T-helper 2 cell (primary cell): ENCODE data around the gene SEMA4C.
A peak's percentile ranks its signal among the peaks of the same experiment; 100 is the strongest.

ENCODE experiments used
- DNase-seq, 5 experiments: peaks; one replicate each; pipeline versions ENCODE4 v3.0.0 to v3.0.0-alpha.2; 2012 to 2022
- total RNA-seq, 2 donors: gene quantifications; one replicate each; lab custom pipeline; 2026; lab: John Stamatoyannopoulos, UW

The SEMA4C gene
- total RNA-seq: 64.3 to 113 reads per million in 2 donors

GRCh38 chr2:96869822-96870625 lies at the start of gene SEMA4C:
TSS of gene SEMA4C (minus strand) at chr2:96870080. CDS start at chr2:96867886, 2,194 bp downstream.
- DNase-seq: peak; percentile 24 to 63 (median 59)

DNA sequence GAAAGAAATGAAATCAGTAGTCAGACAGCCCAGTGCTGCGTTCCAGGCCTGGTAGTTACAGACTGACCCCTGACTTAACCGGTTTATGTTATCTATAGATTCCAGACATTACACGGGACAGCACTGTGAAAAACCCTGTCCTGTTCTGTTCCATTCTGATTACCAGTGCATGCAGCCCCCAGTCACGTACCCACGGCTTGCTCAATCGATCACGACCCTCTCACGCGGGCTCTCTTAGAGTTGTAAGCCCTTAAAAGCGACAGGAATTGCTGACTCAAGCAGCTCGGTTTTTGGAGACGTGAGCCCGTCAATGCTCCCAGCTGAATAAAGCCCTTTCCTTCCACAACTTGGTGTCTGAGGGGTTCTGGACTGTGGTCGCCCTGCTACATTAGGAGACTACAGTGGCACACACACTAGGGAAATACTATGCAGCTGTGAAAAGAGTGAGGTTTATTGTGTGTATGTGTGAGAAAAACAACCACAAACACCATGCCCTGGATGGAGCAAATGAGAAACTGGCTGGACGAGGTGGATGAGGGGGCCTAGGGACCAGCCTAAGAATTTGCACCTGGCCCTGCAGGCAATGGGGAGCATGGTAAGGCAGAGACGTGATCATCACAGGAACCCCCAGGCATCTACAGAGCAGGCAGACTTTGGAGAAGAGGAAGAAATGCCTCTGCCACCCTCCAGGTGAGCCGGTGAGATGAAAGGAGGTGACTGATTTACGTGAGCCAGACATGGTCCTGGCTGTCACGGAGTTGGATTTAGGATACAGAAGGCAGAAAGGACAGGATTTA lies 49.1 kb upstream of the SEMA4C start:
- DNase-seq: no peak

DNA sequence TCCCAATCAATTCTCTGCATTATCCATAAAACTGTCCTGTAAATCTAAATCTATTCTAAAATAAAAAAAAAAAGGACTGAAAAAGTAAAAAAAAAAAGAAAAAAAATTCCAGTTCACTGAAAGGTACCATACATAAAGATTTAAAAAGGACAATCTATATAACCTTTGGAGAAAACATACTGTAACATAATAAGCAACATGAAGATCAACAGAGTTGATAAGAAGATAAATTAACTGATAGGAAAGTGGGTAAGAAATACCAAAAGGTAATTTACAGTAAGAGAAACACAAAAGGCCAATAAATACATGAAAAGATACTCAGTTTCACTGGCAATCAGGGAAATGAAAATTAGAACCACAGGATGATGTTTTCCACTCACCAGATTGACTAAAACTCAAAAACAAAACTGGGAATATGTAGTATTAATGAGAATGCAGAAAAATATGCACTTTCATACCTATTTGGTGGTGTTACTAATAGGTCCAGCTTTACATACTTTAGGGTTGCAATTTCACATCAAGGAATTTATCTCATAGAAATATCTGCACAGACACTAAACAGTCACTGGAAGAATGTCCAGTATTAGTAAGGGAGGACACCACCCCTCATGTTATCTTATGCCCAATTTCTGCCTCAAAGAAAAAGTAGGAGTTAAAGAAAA lies 48.3 kb upstream of the SEMA4C start:
- no peak for DNase-seq

DNA sequence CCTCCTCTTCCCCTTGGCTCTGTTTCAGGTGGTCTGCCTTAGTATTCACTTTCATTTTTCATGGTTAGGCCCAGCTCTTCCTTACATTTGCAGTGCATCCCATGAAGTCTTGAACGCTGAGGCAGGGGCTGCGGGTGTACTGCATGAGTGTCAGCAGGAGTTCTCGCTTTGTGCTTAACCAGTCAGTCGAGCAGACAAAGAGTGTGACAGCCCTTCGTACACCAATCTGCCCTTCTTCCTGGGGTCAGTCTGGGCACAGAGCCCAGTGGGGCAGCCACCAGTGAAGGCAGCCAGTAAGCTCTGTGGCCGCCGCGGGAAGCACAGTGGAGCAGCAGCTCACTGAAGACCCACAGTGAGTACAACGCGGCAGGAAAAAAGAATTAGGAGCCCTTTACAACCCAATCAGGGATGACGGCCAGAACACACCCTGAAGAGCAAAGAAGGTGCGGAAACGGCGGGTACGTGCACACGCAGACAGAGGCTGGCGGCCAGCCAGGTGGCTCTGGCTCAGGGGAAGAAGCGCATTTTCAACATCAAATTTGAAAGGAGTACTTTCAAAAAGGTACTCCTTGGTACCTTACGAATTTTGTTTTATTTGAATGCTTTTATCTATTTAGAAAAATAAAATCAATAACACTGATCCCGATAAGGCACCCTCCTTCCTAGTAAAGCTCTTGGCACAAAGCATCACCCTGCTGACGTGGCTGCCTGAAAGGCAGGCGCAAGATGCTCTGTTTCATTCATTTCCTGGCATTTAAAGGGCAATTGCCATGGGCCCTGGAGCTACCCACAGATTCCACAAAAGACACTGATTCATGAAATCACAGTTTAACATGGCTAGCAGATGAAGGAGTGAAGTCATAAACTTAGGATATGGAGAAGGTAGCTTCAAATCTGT lies 47.0 kb upstream of the SEMA4C start:
- no peak for DNase-seq

DNA sequence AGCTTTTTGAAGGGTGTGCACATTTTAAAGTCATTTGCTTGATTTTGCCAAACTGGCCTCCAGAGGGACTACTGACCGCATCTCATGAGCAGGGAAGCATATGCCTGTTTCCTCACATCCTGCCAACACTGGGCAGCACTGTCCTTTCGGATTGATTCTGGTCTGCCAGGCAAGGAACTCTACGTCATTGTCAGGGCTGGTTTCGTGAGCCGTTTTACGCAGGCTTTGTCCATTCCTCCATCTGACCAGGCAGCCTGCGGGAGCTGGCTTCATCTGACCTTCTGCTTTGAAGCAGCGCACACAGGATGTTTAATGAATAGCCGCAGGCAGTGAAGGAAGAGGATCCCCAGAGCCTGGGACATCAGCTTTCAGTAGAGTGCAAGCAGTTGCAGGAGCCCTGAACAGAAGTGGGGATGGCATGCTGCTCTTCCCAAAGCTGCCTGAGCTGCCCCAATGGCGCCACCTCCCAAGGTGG lies 46.3 kb upstream of the SEMA4C start:
- DNase-seq: no peak

GRCh38 chr2:96914332-96914731 lies 44.5 kb upstream of the SEMA4C start:
- no peak for DNase-seq

DNA sequence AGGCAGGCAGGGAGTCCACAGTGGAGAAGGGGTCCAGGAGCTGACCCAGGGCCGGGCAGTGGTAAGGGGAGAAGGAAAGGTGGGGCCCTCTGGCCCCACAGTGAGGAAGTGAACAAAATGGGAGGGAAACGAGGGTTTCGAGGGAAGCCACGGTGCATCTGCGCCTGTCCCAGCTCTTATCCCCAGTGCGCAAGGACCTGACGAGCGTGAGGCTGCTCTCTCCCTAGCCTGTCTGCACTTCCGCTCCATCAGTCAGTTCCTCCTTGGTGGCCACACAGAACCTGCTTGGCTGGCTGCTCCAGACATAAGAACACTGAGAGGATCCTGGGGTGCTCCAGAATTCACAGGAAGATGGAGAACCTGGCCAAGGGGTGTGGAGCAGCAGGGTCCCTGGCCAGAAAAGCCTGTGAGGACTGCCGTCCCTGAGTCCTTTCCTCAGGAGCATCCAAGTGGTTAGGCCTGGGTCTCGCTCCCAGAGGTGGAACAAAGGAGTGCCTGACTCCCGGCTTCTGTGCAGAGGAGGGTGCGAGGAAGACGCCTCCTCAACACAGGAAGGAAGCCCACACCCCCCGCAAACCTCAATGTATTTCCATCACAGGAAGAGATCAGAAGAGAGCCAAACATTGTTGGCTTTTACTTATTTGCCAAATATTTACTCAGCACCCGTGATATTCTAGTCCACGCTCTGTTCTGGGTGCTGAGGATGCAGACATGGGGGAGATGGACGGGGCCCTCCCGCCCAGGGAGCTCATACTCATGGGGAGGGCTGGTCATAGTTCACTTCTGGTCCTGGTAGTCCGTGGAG lies 43.7 kb upstream of the SEMA4C start:
- peak in 3 of 5 experiments; percentile 29 to 87 (median 63) for DNase-seq

- no peak for DNase-seq
Measured at GRCh38 chr2:96913117-96913397, 43.2 kb upstream of the SEMA4C start.

- no peak for DNase-seq
Measured at GRCh38 chr2:96912346-96913116, 42.7 kb upstream of the SEMA4C start.

GRCh38 chr2:96909611-96910021 lies 39.7 kb upstream of the SEMA4C start:
- DNase-seq: no peak

DNA sequence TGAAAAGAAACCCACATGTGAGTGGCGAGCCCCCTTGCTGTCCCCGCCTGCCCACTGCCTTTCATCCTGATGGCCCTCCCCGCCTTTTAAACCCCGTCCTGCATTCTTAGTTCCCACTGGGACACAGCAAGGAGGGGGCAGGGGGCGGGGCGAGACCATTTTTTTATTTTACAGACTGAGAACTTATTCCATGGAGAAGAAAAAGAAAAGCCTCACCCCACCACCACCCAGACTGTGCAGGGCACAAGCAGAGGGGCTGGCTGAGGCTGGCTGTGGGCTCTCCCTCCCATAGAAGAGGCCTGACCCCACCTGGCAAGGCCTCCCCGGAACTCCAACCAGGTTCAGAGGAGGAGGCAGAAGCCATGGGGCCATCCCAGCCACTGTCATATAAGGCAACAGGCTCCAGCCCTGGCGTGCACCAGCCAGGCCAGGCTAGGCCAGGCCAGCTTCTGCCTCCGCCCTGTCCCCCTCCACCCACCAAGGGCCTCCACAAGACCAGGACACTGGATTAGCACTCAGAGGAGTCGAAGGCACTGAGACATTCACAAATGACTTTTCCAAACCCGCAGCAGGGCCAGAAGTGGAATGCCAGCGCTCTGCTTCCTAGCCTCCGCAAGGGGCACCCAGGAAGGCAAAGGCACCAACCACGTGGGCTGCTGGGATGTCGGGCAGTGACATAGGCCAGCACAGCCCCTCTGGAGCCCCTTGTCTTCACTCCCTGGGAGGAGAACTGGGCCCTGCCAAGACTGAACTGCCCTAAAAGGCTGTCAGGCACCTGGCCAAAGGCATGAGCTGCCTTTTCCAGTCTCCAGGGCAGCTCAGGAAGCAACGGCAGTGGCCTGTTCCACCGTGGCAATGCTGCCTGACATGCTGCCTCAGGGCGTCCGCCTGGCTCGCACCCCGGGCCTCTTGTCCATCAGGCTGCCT lies 37.5 kb upstream of the SEMA4C start:
- DNase-seq: no peak

- no peak for DNase-seq
Measured at GRCh38 chr2:96906729-96907114, 36.8 kb upstream of the SEMA4C start.

GRCh38 chr2:96903815-96904214 lies 33.9 kb upstream of the SEMA4C start:
- DNase-seq: no peak

GRCh38 chr2:96903318-96903717 lies 33.4 kb upstream of the SEMA4C start:
- no peak for DNase-seq

DNA sequence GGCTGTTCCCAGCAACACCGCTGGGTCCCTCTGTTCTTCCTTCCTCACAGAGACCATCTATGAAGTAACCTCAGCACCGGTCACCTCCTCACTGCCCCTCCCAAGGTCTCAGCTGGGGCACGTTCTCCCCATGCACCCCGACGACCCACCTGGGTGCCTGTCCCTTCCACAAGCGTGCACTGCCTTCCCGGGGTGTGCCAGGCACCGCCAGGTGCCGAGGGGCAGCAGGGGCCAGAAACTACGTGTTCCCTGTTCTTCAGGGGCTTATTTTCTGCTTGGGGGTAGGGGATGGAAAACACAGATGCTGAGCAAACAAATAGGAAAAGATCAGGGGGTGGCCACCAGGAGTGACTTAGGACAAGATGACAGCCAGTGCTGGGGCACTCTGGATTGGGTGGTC lies 30.4 kb upstream of the SEMA4C start:
- DNase-seq: no peak

DNA sequence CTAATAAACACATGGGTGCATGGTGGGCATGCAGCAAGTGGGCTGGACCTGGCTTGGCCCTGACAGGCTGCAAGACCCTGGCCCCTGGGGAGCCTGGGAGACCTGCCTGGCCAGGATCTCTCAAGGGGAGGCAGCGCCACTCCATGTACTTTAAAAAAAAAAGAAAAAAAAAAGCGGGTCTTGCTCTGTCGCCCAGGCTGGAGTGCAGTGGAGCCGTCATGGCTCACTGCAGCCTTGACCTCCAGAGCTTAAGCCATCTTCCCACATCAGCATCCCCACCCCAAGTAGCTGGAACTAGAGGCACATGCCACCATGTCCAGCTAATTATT lies 29.5 kb upstream of the SEMA4C start:
- no peak for DNase-seq

DNA sequence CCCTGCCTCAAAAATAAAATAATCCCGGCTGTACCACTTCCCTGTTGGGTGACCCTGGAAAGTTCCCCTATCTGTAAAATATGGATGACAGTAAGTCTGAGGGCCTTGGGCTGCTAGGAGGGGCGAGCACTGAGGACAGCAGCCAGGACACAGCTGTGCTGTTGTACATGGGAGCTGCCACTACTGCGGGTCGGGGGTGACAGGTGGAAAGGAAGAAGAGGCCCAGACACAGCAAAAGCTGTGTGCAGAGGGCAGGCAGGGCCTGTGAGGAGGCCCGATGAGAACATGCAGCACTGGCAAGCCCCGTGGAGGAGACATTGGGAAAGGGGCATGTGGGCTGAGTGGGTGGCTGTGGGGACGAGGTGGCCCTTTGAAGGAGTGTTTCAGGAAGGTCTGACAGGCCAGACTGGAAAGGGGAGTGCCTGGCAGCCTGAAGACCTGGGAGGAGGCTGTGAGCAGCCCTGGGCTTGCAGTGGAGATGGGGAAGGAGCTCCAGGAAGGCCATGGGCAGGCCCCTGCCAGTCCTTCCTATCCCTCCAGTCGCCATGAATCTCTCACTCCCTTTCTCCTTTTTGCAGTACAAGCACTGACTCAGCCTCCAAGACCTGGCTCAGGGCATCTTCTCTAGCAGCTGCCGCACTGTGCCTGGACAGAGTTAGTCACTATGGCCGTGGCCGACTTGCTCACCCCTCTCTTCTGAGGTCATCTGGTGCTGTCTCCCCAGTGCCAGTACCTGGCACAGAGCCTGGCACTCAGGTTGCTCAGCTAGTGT lies 28.9 kb upstream of the SEMA4C start:
- DNase-seq: no peak

- no peak for DNase-seq
Measured at GRCh38 chr2:96898135-96898505, 28.2 kb upstream of the SEMA4C start.
